Measurements from ENCODE around the gene CAT. TPM values are rescaled to one million over a fixed set of nuclear protein-coding genes. Genes with fewer than 3 reads are reported as not detected.
A peak's percentile ranks its signal among the peaks of the same experiment; 100 is the strongest.

CAT gene
- total and polyA plus RNA-seq, 5 donors from 2014 or later, result 26.8 to 119 (median 90.6) TPM

DNA sequence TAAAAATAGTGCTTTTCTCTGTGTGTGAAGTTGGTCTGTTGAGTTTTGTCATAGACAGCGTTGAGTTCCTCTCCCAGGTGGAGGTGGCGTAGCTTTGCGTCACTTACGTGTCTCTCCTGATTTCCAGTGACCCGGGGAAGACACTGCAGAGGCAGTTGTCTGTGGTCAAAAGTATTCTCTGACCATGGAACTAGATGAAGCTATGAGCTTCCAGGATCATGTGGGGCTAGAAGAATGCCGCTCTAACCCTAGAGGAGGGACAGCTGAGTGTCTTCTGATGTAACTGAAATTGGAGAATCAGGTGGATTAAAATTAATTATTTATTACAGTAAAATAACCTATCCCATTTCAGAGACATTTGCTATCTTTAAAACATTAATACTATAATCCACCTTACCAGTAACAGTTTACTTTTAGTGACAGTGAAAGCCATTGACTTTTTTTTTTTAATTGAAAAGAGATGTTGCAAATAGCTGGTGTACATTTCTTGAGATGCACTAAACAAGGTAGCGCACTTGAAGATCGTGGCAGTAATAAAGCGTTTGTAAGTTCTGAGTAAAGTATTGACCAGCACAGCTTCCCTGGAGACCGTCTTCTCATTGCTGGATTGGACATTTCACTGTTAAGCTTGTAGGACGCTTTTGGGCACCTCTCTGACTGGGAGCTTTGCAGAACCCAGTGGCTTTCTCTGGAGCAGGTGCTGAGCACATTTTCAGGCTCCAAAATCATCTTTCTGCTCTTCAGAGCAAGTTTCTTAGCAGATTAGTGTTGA, 9.7 kb downstream of the CAT start:
- Histone ChIP-seq H3K9me3 (ENCODE audit: control insufficient read depth in 2 of 2, low read length in 2 of 2) (no peaks in the 10 kb centered on the region), H3K4me3 (ENCODE audit: low read depth, low read length) (no peak overlapping the region), H3K4me1 (ENCODE audit: control insufficient read depth, insufficient read depth, low read length, poor library complexity, severe bottlenecking) (peaks cover 11% of the 10 kb centered on the region), H3K27me3 (ENCODE audit: control insufficient read depth, insufficient read depth, low read length) (no peaks in the 10 kb centered on the region), H3K27ac (ENCODE audit: insufficient read depth, low read length, poor library complexity, severe bottlenecking) (no peak overlapping the region), H3K36me3 (ENCODE audit: control insufficient read depth, insufficient read depth, low read length) (peaks cover 26% of the 10 kb centered on the region)
- peaks cover 25% of the 10 kb centered on the region for H3K36me3 Mint-ChIP-seq
- no peak for DNase-seq
- H3K4me3 Mint-ChIP-seq, result peak overlapping the region in 2 of 4 donors; percentile 19 to 59
- H3K4me1 Mint-ChIP-seq, result peaks cover 22 to 50% (median 41%) of the 10 kb centered on the region in 4 donors
- H3K27ac Mint-ChIP-seq, result peak overlapping the region in 2 of 3 donors; percentile 23 to 26
- ATAC-seq (ENCODE audit: low read depth in 2 of 2), result no peak
- no peaks in the 10 kb centered on the region for H3K9me3 Mint-ChIP-seq
- H3K27me3 Mint-ChIP-seq, result no peaks in the 10 kb centered on the region

DNA sequence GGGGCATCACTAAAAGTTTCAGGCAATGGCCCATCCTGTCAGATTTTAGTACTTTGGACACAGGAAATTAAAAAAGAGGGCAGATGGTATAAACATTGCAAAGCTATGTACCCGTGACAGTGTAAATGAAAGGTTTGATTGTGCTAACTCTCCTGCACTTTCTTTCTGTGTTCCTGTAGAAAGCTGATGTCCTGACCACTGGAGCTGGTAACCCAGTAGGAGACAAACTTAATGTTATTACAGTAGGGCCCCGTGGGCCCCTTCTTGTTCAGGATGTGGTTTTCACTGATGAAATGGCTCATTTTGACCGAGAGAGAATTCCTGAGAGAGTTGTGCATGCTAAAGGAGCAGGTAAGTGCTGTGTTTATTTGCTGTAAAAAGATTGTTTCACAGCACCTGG, 10.3 kb downstream of the CAT start:
- Histone ChIP-seq H3K4me1 (ENCODE audit: control insufficient read depth, insufficient read depth, low read length, poor library complexity, severe bottlenecking) (peaks cover 9% of the 10 kb centered on the region), H3K9me3 (ENCODE audit: control insufficient read depth in 2 of 2, low read length in 2 of 2) (no peaks in the 10 kb centered on the region), H3K27me3 (ENCODE audit: control insufficient read depth, insufficient read depth, low read length) (no peaks in the 10 kb centered on the region), H3K27ac (ENCODE audit: insufficient read depth, low read length, poor library complexity, severe bottlenecking) (no peak overlapping the region), H3K4me3 (ENCODE audit: low read depth, low read length) (no peak overlapping the region), H3K36me3 (ENCODE audit: control insufficient read depth, insufficient read depth, low read length) (peaks cover 31% of the 10 kb centered on the region)
- Mint-ChIP-seq H3K4me3 (peak overlapping the region in 2 of 4 donors; percentile 19 to 59), H3K27ac (peak overlapping the region in 2 of 3 donors; percentile 23 to 26), H3K4me1 (peaks cover 22 to 44% (median 37%) of the 10 kb centered on the region in 4 donors), H3K9me3 (no peaks in the 10 kb centered on the region), H3K36me3 (peaks cover 30% of the 10 kb centered on the region), H3K27me3 (no peaks in the 10 kb centered on the region)
- ATAC-seq (ENCODE audit: low read depth in 2 of 2), result no peak
- peak in 1 of 3 donors; percentile 13 for DNase-seq

DNA sequence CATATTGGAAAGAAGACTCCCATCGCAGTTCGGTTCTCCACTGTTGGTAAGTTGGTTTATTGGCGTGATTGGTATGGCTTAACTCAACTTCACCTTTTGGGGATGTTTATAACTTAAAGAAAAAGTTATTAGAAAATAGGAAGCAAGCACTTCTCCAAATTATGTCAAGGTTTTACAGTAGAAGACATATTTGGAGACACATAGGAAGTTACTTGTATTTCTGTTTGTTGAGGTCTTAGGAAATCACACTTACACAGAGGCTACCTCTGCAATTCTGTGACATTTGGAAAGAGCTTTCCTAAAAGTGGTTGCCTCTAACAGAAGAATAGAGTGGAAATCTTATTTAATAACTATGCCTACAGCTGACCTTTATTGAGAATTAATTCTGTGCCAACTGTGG, 12.3 kb downstream of the CAT start:
- Mint-ChIP-seq H3K27me3 (no peaks in the 10 kb centered on the region), H3K9me3 (no peaks in the 10 kb centered on the region), H3K27ac (no peak overlapping the region), H3K4me3 (no peak overlapping the region), H3K4me1 (peaks cover 8 to 32% (median 24%) of the 10 kb centered on the region in 4 donors), H3K36me3 (peaks cover 48% of the 10 kb centered on the region)
- H3K36me3 ChIP-seq (ENCODE audit: control insufficient read depth, insufficient read depth, low read length), result peaks cover 49% of the 10 kb centered on the region
- no peak overlapping the region for H3K27ac ChIP-seq (ENCODE audit: insufficient read depth, low read length, poor library complexity, severe bottlenecking)
- H3K9me3 ChIP-seq (ENCODE audit: control insufficient read depth in 2 of 2, low read length in 2 of 2), result no peaks in the 10 kb centered on the region
- no peak for DNase-seq
- peaks cover 9% of the 10 kb centered on the region for H3K4me1 ChIP-seq (ENCODE audit: control insufficient read depth, insufficient read depth, low read length, poor library complexity, severe bottlenecking)
- H3K27me3 ChIP-seq (ENCODE audit: control insufficient read depth, insufficient read depth, low read length), result no peaks in the 10 kb centered on the region
- no peak overlapping the region for H3K4me3 ChIP-seq (ENCODE audit: low read depth, low read length)
- ATAC-seq (ENCODE audit: low read depth in 2 of 2), result no peak

DNA sequence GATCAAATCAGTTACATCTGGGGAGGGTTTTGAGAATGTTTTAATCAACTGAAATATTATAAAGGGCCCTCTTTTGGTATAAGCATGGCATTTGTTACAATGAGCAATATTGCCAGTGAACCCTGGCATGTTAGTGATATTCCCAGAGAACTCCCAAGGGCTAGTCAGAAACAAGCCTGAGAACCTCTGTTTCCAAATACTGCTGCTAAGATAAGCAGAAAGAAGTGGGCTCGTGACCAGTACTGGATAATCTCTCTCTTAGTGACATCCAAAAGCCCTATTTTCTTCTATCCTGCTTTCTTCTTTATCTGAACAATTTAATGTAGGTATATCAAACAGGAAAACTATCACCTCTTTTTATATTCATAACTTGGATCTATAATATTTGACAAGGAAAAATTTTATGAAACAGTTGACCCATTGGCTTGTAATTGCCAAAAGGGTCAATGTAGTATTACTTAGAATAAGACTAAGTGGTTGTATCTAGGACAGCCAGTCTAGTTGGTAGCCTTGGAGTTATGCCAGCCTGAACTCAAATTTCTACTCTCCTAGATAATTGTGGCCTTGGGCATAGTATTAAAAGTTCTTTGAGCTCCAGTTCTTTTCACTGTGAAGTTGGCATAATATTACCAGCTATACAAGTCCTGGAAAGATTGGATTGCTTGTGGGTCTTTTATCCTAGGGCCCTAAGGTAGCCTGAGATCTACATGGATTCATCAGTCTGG, 15.7 kb downstream of the CAT start:
- H3K9me3 ChIP-seq (ENCODE audit: control insufficient read depth in 2 of 2, low read length in 2 of 2), result no peaks in the 10 kb centered on the region
- Mint-ChIP-seq H3K4me1 (peaks cover 5 to 7% (median 5%) of the 10 kb centered on the region in 4 donors), H3K27me3 (no peaks in the 10 kb centered on the region), H3K27ac (no peak overlapping the region), H3K4me3 (no peak overlapping the region), H3K36me3 (peaks cover 75% of the 10 kb centered on the region), H3K9me3 (no peaks in the 10 kb centered on the region)
- ATAC-seq (ENCODE audit: low read depth in 2 of 2), result no peak
- H3K4me3 ChIP-seq (ENCODE audit: low read depth, low read length), result no peak overlapping the region
- H3K4me1 ChIP-seq (ENCODE audit: control insufficient read depth, insufficient read depth, low read length, poor library complexity, severe bottlenecking), result no peaks in the 10 kb centered on the region
- no peaks in the 10 kb centered on the region for H3K27me3 ChIP-seq (ENCODE audit: control insufficient read depth, insufficient read depth, low read length)
- no peak overlapping the region for H3K27ac ChIP-seq (ENCODE audit: insufficient read depth, low read length, poor library complexity, severe bottlenecking)
- no peak for DNase-seq
- H3K36me3 ChIP-seq (ENCODE audit: control insufficient read depth, insufficient read depth, low read length), result peaks cover 77% of the 10 kb centered on the region

DNA sequence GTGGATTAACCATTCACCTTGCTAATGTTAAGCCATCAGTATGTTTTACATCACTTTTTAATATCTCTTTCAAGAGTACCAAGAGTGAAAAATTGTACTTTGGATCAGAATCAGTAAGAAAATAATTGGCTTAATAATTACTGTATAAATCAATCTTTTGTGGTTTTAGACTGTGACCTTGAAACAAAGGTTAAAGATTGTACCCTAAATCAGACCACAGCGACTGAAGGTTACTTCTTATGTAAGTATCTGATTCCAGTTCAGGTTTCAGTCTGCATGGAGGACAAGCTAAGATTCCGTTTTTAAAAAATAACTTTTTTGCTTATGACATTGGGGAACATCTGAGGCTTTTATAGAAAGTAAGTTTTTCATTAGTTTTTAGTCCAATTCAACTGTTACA, 18.9 kb downstream of the CAT start:
- H3K27ac Mint-ChIP-seq, result no peak overlapping the region
- no peaks in the 10 kb centered on the region for H3K9me3 ChIP-seq (ENCODE audit: control insufficient read depth in 2 of 2, low read length in 2 of 2)
- peaks cover 74% of the 10 kb centered on the region for H3K36me3 ChIP-seq (ENCODE audit: control insufficient read depth, insufficient read depth, low read length)
- no peaks in the 10 kb centered on the region for H3K27me3 Mint-ChIP-seq
- no peak for ATAC-seq (ENCODE audit: low read depth in 2 of 2)
- no peak overlapping the region for H3K4me3 Mint-ChIP-seq
- H3K27ac ChIP-seq (ENCODE audit: insufficient read depth, low read length, poor library complexity, severe bottlenecking), result no peak overlapping the region
- no peaks in the 10 kb centered on the region for H3K9me3 Mint-ChIP-seq
- peaks cover 0 to 5% (median 0%) of the 10 kb centered on the region in 4 donors for H3K4me1 Mint-ChIP-seq
- no peaks in the 10 kb centered on the region for H3K27me3 ChIP-seq (ENCODE audit: control insufficient read depth, insufficient read depth, low read length)
- peaks cover 73% of the 10 kb centered on the region for H3K36me3 Mint-ChIP-seq
- no peak for DNase-seq
- no peaks in the 10 kb centered on the region for H3K4me1 ChIP-seq (ENCODE audit: control insufficient read depth, insufficient read depth, low read length, poor library complexity, severe bottlenecking)
- H3K4me3 ChIP-seq (ENCODE audit: low read depth, low read length), result no peak overlapping the region

DNA sequence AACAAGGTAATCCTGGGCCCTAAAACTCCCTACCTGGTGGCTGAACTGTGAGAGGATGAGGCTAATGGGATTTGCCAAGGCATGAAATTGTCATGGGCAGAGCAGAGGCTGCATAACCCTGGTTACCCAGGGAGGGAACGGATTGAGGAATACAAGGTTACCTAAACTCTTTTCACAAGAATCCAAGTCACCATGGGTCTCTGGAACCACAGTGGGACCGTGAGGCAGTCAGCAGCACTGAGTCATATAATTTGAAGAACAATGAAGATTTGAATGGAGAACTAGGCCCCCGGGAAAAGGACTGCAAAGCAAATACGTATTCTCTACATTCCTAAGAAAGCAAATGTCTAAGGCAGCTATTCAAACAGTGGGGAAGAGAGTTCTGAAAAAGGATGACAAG, 19.8 kb downstream of the CAT start:
- no peak overlapping the region for H3K27ac Mint-ChIP-seq
- H3K4me3 ChIP-seq (ENCODE audit: low read depth, low read length), result no peak overlapping the region
- DNase-seq, result no peak
- H3K4me1 ChIP-seq (ENCODE audit: control insufficient read depth, insufficient read depth, low read length, poor library complexity, severe bottlenecking), result no peaks in the 10 kb centered on the region
- no peaks in the 10 kb centered on the region for H3K27me3 Mint-ChIP-seq
- no peaks in the 10 kb centered on the region for H3K27me3 ChIP-seq (ENCODE audit: control insufficient read depth, insufficient read depth, low read length)
- ATAC-seq (ENCODE audit: low read depth in 2 of 2), result no peak
- peaks cover 0 to 5% (median 0%) of the 10 kb centered on the region in 4 donors for H3K4me1 Mint-ChIP-seq
- no peaks in the 10 kb centered on the region for H3K9me3 Mint-ChIP-seq
- H3K27ac ChIP-seq (ENCODE audit: insufficient read depth, low read length, poor library complexity, severe bottlenecking), result no peak overlapping the region
- no peaks in the 10 kb centered on the region for H3K9me3 ChIP-seq (ENCODE audit: control insufficient read depth in 2 of 2, low read length in 2 of 2)
- no peak overlapping the region for H3K4me3 Mint-ChIP-seq
- H3K36me3 ChIP-seq (ENCODE audit: control insufficient read depth, insufficient read depth, low read length), result peaks cover 74% of the 10 kb centered on the region
- peaks cover 76% of the 10 kb centered on the region for H3K36me3 Mint-ChIP-seq

DNA sequence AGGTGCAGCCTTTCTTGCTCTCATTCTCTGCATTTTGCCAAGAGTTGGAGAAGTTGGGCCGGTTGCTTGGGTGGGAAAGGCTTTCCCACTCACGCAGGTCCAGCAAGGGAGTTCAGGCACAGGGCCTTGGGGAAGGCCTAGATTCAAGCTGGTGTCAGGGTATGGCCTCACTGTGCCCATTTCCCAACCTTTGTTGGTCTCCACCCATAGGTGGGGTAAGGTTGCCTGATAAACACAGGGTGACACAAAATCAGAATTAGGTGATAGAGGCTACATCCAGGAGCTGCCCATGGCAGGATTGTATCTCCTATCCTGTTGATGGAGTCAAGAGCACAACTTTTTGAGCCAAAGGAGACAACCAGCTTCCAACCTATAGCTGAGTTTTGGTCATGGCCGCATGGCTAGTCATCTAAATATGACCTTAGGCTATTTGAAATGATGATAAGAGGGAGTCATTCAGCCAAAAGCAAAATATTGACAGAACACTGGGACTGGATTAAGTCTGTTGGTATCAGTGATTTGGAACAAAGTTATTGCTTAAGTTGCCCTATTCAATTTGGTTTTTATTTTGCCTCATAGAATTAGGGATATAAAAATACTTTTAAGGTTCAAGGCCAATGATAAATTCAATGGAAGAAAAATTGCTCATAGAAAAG, 20.9 kb downstream of the CAT start:
- no peaks in the 10 kb centered on the region for H3K9me3 ChIP-seq (ENCODE audit: control insufficient read depth in 2 of 2, low read length in 2 of 2)
- H3K36me3 ChIP-seq (ENCODE audit: control insufficient read depth, insufficient read depth, low read length), result peaks cover 74% of the 10 kb centered on the region
- H3K27me3 ChIP-seq (ENCODE audit: control insufficient read depth, insufficient read depth, low read length), result no peaks in the 10 kb centered on the region
- no peak for DNase-seq
- Mint-ChIP-seq H3K27me3 (no peaks in the 10 kb centered on the region), H3K4me3 (no peak overlapping the region), H3K27ac (no peak overlapping the region), H3K9me3 (no peaks in the 10 kb centered on the region), H3K36me3 (peaks cover 76% of the 10 kb centered on the region), H3K4me1 (peaks cover 0 to 8% (median 3%) of the 10 kb centered on the region in 4 donors)
- no peak for ATAC-seq (ENCODE audit: low read depth in 2 of 2)
- H3K27ac ChIP-seq (ENCODE audit: insufficient read depth, low read length, poor library complexity, severe bottlenecking), result no peak overlapping the region
- no peak overlapping the region for H3K4me3 ChIP-seq (ENCODE audit: low read depth, low read length)
- no peaks in the 10 kb centered on the region for H3K4me1 ChIP-seq (ENCODE audit: control insufficient read depth, insufficient read depth, low read length, poor library complexity, severe bottlenecking)
